Caco-2 (cell line): ENCODE results near the gene CREB3L2. TPM values are rescaled to one million over a fixed set of nuclear protein-coding genes. Genes with fewer than 3 reads are reported as not detected.

Experiments used
- BruUV-seq: library from RNA; stranded (reverse); fragments of 400-500 nt; replicated peaks from 2 replicates; lab custom pipeline; 2021; lab: Mats Ljungman, UMichigan
- CTCF ChIA-PET: fragments of 300-600 bp; sonication (Branson Sonifier 250); formaldehyde crosslinking; loops from one replicate; lab custom pipeline; 2022; ENCODE audit warnings: antibody characterized with exemption; lab: Charles Lee
- POLR2A ChIA-PET: fragments of 300-600 bp; sonication (Branson Sonifier 250); formaldehyde crosslinking; loops from one replicate; lab custom pipeline; 2022; ENCODE audit warnings: antibody characterized with exemption; lab: Charles Lee
- DNase-seq, 2 experiments: peaks; one replicate each; pipeline versions ENCODE4 v3.0.0 to v3.0.0-alpha.2; 2020 to 2022
- H3K27me3 ChIP-seq: replicated peaks from 2 replicates; pipeline ENCODE4 v1.6.0; 2011; ENCODE audit warnings: low read length; ENCODE audit not compliant: control insufficient read depth, insufficient read depth
- H3K36me3 ChIP-seq: 2 replicates; pipeline ENCODE4 v1.5.1; 2011; ENCODE audit warnings: low read length; ENCODE audit not compliant: control insufficient read depth, insufficient read depth
- H3K4me1 ChIP-seq: fragments of 250-450 bp; sonication (Bioruptor Pico); 2 replicates; pipeline ENCODE4 v1.5.1; 2020; ENCODE audit warnings: mild to moderate bottlenecking
- H3K4me3 ChIP-seq: 2 replicates; pipeline ENCODE4 v1.5.1; 2011; ENCODE audit warnings: low read depth, mild to moderate bottlenecking, control low read depth, low read length
- H3K9me3 ChIP-seq: fragments of 250-450 bp; sonication (Bioruptor Pico); 2 replicates; pipeline ENCODE4 v1.5.1; 2020; ENCODE audit warnings: mild to moderate bottlenecking, moderate library complexity
- H3K27ac Mint-ChIP-seq: one replicate; pipeline ENCODE4 v1.8.0; 2022; ENCODE audit warnings: mixed read lengths; ENCODE audit not compliant: unreplicated experiment
- H3K27me3 Mint-ChIP-seq: one replicate; pipeline ENCODE4 v1.8.0; 2022; ENCODE audit warnings: mixed read lengths; ENCODE audit not compliant: insufficient read depth, unreplicated experiment
- H3K36me3 Mint-ChIP-seq: one replicate; pipeline ENCODE4 v1.8.0; 2022; ENCODE audit warnings: mild to moderate bottlenecking, mixed read lengths; ENCODE audit not compliant: insufficient read depth, unreplicated experiment
- H3K4me1 Mint-ChIP-seq: one replicate; pipeline ENCODE4 v1.8.0; 2022; ENCODE audit warnings: low read depth, mixed read lengths; ENCODE audit not compliant: unreplicated experiment
- H3K4me3 Mint-ChIP-seq: one replicate; pipeline ENCODE4 v1.8.0; 2022; ENCODE audit warnings: mild to moderate bottlenecking, moderate library complexity, mixed read lengths; ENCODE audit not compliant: unreplicated experiment
- H3K9me3 Mint-ChIP-seq: one replicate; pipeline ENCODE4 v1.8.0; 2022; ENCODE audit warnings: mixed read lengths; ENCODE audit not compliant: unreplicated experiment
- CTCF ChIP-seq, 2 experiments: fragments of 200-600 bp in 1 of 2; IDR thresholded peaks; 1 replicate in 1 of 2; 2 replicates in 1 of 2; pipeline versions ENCODE4 v1.5.1 to v1.8.0; 2011 to 2022; ENCODE audit warnings: antibody characterized with exemption in 1 of 2, control low read depth in 1 of 2, inconsistent platforms in 1 of 2, low read depth in 1 of 2, low read length in 1 of 2, mild to moderate bottlenecking in 1 of 2, moderate library complexity in 1 of 2; ENCODE audit not compliant: insufficient read depth in 1 of 2, severe bottlenecking in 1 of 2, unreplicated experiment in 1 of 2
- intact Hi-C: fragments of 100-400 bp; cut with micrococcal nuclease; formaldehyde crosslinking; loops from one replicate; pipeline ENCODE4 v1.10.0; 2022; ENCODE audit not compliant: unreplicated experiment
- total RNA-seq: library from RNA; stranded (reverse); gene quantifications from 2 replicates; pipeline ENCODE4 v1.2.3, GENCODE V29; 2022

Gene CREB3L2
- total RNA-seq, 1 experiment from 2014 or later, result 123 TPM

- H3K27me3 ChIP-seq, result no peaks in the 10 kb centered on the region; the same call in 1 of the 2 replicates
- no peaks in the 10 kb centered on the region for H3K4me1 ChIP-seq
- no peaks in the 10 kb centered on the region for H3K27me3 Mint-ChIP-seq
- DNase-seq, result no peak
- no TSS peak for BruUV-seq
- peak overlapping the region; percentile 16 for H3K27ac Mint-ChIP-seq
- no peak overlapping the region for H3K4me3 Mint-ChIP-seq
- H3K9me3 ChIP-seq, result 0 out of 2 replicates have a peak, but pooled peaks cover 3% of the 10 kb centered on the region
- peaks cover 10% of the 10 kb centered on the region for H3K36me3 ChIP-seq
- H3K36me3 Mint-ChIP-seq, result peaks cover 90% of the 10 kb centered on the region
- peaks cover 7% of the 10 kb centered on the region for H3K4me1 Mint-ChIP-seq
- CTCF ChIA-PET, result no interaction called here
- POLR2A ChIA-PET, result no interaction called here
- no peak overlapping the region for H3K4me3 ChIP-seq
- TF ChIP-seq CTCF (IDR thresholded peaks at IDR 0.05; ENCODE audit: insufficient read depth in 1 of 2, low read depth in 1 of 2, low read length in 1 of 2, severe bottlenecking in 1 of 2, unreplicated experiment in 1 of 2), result no peak
- intact Hi-C loops, result no loop called here
- H3K9me3 Mint-ChIP-seq, result no peaks in the 10 kb centered on the region
These were observed 122.3 kb downstream of the CREB3L2 start for GRCh38 chr7:137879357-137880158.

GRCh38 chr7:137878333-137878961 is 123.4 kb downstream of the CREB3L2 start:
- Histone ChIP-seq H3K36me3 (peaks cover 12% of the 10 kb centered on the region), H3K4me1 (no peaks in the 10 kb centered on the region), H3K9me3 (0 out of 2 replicates have a peak, but pooled peaks cover 3% of the 10 kb centered on the region), H3K4me3 (no peak overlapping the region), H3K27me3 (no peaks in the 10 kb centered on the region; the same call in 1 of the 2 replicates)
- BruUV-seq, result no TSS peak
- no peaks in the 10 kb centered on the region for H3K9me3 Mint-ChIP-seq
- H3K27me3 Mint-ChIP-seq, result no peaks in the 10 kb centered on the region
- H3K4me1 Mint-ChIP-seq, result peaks cover 7% of the 10 kb centered on the region
- no peak overlapping the region for H3K4me3 Mint-ChIP-seq
- TF ChIP-seq CTCF (IDR thresholded peaks at IDR 0.05; ENCODE audit: insufficient read depth in 1 of 2, low read depth in 1 of 2, low read length in 1 of 2, severe bottlenecking in 1 of 2, unreplicated experiment in 1 of 2), result no peak
- intact Hi-C loops, result no loop called here
- ChIA-PET CTCF (no interaction called here), POLR2A (no interaction called here)
- DNase-seq, result no peak
- H3K36me3 Mint-ChIP-seq, result peaks cover 90% of the 10 kb centered on the region
- no peak overlapping the region for H3K27ac Mint-ChIP-seq

GRCh38 chr7:137877027-137877675 is 124.7 kb downstream of the CREB3L2 start:
- CTCF ChIA-PET, result no interaction called here
- no peaks in the 10 kb centered on the region for H3K27me3 Mint-ChIP-seq
- Histone ChIP-seq H3K36me3 (peaks cover 9% of the 10 kb centered on the region), H3K4me1 (no peaks in the 10 kb centered on the region), H3K9me3 (no peaks in the 10 kb centered on the region), H3K4me3 (no peak overlapping the region), H3K27me3 (no peaks in the 10 kb centered on the region; the same call in 1 of the 2 replicates)
- no peak overlapping the region for H3K4me3 Mint-ChIP-seq
- BruUV-seq, result no TSS peak
- POLR2A ChIA-PET, result interaction anchor here (0.6 kb wide), 1 partner anchor 906 kb away, joined by 3 read pairs; no protein-coding TSS in a partner anchor
- H3K36me3 Mint-ChIP-seq, result peaks cover 86% of the 10 kb centered on the region
- H3K27ac Mint-ChIP-seq, result no peak overlapping the region
- intact Hi-C loops, result no loop called here
- TF ChIP-seq CTCF (IDR thresholded peaks at IDR 0.05; ENCODE audit: insufficient read depth in 1 of 2, low read depth in 1 of 2, low read length in 1 of 2, severe bottlenecking in 1 of 2, unreplicated experiment in 1 of 2), result no peak
- peaks cover 7% of the 10 kb centered on the region for H3K4me1 Mint-ChIP-seq
- H3K9me3 Mint-ChIP-seq, result no peaks in the 10 kb centered on the region
- DNase-seq, result no peak
